Hematopoietic multipotent progenitor cell treated with erythropoietin and hydrocortisone succinate and interleukin-3 and kit ligand, for 6 days (in vitro differentiated cells): ENCODE results near the gene TCN2.
"Not testable (repeated sequence)": the region's sequence is repeated elsewhere in the genome, so short reads cannot be mapped to it uniquely, and the experiment has no call there.

ENCODE experiments used
- DNase-seq: peaks from one replicate; pipeline ENCODE4 v3.0.0-alpha.2; 2015

Gene TCN2

DNA sequence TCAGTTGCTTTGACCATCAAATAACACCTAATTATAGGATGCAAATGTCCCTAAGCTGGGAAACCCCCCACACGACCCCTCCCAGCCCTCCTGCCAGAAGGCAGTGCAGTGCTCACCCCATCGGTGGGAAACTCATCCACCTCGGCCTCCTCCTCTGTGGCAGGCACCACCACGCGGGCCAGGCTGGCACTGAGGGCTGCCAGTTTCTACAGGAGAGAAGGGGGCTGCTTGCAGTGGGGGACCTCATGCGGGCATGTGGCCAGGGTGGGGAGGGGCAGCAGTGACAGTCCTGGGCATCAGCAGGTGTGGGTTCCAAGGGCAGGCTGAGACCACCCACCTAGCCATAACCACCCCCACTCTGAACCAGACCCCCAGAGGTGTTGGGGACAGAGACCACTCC, 26.1 kb upstream of the TCN2 start:
- no peak for DNase-seq

DNA sequence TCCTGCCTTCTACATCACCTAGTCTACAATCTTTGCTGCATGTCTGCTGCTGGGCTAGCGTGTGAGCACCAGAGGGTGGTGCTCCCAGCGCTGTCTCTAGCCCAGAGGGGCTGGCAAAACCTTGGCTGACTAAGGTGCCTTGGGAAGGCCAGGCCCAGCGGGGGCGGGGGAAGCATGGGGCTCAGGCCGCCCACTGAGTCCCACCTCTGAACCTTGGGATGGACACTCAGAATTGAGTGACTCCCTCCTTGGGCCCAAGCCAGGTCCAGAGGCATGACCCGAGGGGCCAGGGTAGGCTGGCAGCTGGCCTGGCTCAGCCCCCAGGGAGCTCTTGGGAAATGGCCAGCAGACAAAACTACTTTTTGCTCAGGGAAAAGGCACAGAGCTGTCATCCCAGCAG, 24.9 kb upstream of the TCN2 start:
- no peak for DNase-seq

DNA sequence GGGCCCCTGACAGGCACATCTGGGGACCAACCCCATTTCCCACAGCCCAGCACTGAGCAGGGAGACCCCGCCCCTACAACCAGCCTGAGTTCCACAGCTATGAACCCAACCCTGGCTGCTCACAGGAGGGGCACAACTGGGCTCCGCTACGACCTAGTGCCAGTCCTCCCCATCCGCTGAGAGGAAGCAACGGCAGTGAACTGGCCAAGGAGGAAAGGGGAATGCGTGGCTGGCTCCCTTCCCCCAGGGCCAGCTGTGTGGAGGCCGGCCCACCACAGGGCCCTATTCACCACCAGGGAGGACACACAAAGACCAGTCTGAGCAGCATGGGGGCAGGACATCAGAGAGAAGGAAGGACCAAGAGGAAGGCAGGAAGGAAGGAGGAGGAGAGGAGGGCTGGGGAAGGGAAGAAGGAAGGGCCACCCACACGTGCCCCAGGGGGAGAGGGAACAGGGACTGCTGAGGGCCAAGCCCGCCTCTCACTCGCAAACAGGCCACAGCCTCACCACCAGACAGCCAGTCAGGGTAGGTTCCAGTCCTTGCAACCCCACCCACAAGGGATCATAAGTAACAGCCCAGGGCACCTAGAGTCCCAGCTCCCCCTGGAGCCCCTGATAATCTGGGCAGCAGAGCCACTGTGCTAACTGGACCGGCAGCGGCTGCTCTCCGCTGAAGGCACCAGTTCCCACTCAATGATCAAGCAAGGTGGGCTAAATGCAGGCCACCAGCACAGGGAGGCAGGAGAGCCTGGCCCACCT, 24.0 kb upstream of the TCN2 start:
- no peak for DNase-seq

DNA sequence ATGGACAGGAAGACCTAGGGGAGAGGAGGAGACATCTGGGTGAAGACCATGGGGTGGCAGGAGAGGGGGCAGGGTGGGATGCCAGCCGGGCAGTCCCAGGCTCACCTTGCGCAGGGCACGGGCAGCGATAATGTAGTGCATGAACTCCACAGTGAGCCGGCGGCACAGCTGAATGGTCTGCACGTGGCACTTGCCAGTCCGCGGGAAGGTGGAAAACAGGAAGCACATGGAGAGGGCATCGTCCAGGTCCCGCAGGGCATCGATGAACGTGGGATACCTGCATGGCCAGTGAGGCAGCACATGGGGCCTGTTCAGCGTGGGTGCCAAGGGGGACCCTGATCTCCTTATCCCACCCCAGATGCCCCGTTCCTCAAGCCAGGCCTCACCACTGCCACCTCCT, 22.5 kb upstream of the TCN2 start:
- no peak for DNase-seq

DNA sequence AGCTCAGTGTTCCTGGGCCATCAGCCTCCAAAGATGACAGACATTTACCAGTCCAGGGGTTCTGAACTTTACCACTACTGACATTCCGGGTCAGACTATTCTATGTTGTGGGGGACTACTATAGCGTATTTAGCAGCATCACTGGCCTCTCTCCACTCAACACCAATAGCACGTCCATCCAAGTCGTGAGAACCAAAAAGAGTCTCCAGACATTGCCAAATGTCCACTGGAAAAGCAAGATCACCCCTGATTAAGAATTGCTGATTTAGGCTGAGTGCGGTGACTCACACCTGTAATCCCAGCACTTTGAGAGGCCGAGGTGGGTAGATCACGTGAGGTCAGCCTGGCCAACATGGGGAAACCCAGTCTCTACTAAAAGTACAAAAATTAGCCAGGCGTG, 20.6 kb upstream of the TCN2 start:
- DNase-seq, result no peak

DNA sequence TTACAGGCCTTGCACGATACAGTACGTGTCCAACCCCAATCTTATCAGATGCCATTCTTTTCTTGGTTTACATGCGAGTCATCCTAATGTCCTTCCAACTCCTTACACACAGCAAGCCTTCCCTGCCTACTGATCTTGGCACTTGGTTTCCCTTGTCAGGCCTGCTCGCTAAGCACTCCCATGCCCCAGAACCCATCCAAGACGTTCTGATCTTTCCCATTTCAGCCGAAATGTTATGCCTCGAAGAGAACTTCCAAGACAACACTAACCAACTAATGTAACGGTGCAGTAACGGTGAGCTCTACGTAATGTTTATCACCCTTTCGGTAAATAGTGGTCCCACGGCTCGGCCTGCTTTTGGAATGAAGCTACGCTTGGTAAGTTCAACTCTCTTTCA, 15.8 kb upstream of the TCN2 start:
- peak; percentile 59 for DNase-seq

DNA sequence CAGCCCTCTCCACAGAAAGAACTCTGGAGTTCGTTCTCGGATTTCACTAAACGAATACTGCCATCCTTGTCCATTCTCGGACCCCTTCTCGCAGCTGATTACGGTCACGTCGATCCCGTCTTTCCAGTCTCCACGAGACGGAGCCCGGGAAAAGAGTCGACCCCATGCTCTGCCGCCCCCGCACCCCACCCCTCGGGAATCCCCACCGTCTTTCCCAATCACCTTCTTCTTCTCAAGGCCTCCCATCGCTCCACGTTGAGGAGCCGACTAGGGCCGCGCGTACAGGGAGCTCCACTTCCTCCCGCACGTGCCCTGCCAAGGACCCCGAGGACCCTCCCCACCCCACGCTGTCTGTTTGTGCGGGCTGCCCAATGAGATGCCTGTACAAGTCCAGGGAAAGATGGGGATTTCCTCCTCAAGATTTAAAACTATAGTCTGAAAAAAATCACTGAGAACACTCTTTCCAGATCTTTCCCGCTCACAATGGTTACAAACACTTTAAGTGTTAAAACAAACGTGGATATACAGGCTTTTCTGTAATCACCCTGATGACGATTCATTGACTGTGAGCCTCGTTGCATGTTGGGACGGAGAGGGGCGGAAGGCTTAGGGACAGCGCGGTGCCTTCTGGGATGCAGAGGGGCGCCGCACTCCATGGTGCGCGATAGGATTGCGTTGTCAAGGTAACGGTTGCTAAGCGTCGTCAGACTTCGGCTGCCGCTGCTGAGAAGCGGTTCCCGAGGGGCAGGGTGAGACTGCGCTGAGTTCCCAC, 15.2 kb upstream of the TCN2 start, which contains the start of gene PES1:
TSS of gene PES1 (minus strand) at position 323 of the 772 bp plus-strand sequence. CDS start at position 246, 77 bp downstream.
- peak; percentile 100 for DNase-seq

DNA sequence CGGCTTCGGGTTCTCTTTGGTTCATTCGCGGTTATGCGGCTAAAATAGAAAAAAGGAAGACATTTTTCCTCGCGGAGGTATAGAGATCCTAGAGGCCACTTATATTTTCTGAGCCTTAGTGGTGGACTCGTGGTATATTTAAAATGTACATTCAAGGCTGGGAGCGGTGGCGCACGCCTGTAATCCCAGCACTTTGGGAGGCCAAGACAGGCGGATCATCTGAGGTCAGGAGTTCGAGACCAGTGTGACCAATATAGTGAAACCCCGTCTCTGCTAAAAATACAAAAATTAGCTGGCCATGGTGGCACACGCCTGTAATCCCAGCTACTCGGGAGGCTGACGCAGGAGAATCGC, 14.6 kb upstream of the TCN2 start:
- not testable (repeated sequence) for DNase-seq

DNA sequence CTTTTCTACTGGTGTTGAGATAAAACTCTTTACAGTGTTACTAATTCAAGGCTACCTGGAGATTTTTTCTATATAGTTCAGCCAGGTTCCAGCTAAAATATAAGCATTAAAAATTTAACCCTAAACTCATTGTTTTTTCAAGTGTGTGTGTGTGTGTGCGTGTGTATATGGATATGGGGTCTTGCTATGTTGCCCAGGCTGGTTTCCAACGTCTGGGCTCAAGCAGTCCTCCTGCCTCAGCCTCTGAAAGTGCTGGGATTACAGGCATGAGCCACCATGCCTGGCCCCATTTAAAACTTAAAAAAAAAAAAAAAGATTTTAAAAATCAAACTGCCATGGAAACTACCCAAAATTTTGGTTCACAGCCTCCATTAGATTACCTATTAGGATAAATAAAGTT, 10.8 kb upstream of the TCN2 start:
- DNase-seq, result no peak

DNA sequence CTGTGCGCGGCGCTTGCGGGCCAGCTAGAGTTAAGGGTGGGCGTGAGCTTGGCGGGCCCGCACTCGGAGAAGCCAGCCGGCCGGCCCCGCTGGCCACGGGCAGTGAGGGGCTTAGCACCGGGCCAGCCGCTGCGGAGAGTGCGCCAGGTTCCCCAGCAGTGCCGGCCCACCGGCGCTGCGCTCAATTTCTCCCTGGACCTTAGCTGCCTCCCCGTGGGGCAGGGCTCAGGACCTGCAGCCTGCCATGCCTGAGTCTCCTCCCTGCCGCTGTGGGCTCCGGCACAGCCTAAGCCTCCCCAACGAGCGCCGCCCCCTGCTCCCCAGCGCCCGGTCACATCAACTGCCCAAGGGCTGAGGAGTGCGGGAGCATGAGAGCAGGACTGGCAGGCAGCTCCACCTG, 10.1 kb upstream of the TCN2 start:
- no peak for DNase-seq

DNA sequence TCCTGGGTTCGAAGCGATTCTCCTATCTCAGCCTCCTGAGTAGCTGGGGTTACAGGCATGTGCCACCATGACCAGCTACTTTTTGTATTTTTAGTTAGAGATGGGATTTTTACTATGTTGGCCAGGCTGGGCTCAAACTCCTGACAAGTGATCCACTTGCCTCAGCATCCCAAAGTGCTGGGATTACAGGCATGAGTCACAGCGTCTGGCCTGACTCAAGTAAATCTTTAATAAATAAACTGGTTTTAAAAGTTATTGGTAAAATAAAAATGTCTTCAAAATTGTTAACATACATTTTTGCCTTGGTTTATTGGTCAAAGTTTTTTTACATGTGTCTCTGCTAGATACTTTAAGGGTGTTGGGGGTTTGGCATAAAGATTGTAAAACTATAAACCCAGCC, 8.0 kb upstream of the TCN2 start:
- DNase-seq, result no peak

DNA sequence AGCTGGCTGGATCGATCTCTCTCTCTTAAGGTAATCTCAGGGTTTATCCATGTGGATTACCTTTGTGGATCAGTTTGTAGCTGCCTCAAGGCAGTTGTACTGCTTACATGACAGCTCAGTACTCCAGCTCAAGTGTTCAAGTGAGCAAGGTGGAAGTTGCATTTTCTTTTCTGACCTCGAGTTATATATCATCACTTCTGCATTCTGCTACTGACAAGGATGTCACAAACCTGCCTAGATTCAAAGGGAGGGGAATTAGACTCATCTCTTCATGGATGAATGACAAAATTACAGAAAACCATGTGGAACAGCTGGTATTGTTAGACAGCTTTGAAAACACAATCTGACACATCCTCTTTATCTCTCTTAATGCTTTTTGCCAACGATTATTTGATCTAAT, 6.1 kb upstream of the TCN2 start:
- DNase-seq, result no peak

DNA sequence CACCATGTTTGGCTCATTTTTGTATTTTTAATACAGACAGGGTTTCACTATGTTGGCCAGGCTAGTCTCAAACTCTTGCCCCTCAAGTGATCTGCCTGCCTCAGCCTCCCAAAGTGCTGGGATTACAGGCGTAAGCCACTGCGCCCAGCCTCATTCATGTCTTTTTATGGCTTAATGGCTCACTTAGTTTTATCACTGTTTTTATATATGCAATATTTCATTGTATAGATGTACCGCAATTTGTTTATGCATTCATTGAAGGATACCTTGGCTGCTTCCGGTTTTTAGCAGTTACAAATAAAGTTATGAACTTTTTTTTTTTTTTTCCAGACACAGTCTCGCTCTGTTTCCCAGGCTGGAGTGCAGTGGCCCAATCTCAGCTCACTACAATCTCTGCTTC, 5.5 kb upstream of the TCN2 start:
- no peak for DNase-seq

DNA sequence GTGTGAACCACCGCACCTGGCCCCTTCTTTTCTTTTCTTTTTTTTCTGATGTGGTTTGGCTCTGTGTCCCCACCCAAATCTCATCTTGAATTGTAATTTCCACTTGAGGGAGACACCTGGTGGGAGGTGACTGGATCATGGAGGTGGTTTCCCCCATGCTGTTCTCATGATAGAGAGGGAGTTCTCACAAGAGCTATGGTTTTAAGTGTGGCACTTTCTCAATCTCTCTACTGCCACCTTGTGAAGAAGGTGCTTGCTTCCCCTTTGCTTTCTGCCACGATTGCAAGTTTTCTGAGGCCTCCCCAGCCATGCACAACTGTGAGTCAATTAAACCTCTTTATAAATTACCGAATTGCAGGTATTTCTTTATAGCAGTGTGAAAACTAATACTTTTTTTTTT, 4.9 kb upstream of the TCN2 start:
- peak; percentile 79 for DNase-seq

DNA sequence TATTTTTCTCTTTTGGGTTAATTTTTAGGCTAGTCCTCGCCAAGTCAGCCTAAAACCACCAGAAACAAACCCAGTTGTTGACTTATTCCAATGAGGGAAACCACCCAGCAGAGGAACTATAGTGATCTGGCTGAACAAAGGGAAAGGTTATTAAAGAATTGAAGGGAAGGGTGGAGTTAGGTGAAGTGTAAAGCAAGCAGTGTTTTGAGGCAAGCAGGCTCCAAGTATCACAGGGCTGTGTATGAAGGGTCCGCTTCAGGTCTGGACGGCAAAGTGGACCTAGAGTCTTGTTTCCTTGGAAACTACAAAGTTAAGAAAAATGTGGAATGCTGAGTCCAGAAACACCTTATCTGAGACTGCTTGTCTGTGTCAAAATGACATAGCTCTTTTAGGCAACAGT, 3.2 kb upstream of the TCN2 start:
- DNase-seq, result no peak

DNA sequence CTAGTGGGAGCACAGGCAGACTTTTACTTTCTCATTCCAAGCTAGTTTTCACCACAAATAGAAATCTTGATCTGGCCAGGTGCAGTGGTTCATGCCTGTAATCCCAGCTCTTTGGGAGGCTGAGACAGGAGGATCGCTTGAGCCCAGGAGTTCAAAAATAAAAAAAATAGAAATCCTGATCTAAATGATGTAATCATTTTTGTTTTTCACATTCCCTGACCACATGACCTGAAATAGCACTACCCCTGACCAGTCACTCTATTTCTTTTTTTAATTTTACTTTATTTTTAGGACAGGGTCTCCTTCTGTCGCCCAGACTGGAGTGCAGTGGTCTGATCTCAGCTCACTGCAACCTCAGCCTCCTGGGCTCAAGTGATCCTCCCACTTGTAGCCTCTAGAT, 2.3 kb upstream of the TCN2 start:
- no peak for DNase-seq

DNA sequence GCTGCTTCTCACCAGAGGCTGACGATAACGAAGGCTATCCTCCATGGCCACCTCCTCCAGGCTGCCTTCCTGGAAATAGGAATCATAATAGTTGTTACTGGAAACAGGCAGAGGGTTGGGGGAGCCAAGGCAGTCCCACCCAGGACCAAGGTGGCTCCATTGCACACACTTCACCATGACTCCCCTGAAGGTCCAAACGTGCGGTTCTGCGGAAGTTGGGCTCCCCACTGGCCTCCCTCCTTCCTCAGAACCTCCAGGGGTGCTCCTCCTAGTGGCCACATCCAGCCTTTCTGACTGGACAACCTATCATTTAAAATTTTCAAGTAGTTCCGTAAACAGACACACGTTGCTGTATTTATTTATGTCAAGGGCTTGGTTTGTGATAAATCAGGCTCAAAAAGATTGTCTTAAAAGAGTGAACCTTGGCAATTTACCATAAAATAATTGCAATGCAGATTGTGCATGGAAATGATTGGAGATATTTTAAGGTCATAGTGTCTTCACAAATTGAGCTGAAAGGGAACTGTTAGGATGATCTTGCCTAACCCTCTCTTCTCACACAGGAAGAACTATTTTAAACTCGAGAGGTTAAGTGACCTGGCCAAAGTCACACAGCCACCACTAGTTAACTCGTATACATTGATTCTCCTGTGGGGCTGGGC, 1.4 kb upstream of the TCN2 start:
- DNase-seq, result peak; percentile 84

DNA sequence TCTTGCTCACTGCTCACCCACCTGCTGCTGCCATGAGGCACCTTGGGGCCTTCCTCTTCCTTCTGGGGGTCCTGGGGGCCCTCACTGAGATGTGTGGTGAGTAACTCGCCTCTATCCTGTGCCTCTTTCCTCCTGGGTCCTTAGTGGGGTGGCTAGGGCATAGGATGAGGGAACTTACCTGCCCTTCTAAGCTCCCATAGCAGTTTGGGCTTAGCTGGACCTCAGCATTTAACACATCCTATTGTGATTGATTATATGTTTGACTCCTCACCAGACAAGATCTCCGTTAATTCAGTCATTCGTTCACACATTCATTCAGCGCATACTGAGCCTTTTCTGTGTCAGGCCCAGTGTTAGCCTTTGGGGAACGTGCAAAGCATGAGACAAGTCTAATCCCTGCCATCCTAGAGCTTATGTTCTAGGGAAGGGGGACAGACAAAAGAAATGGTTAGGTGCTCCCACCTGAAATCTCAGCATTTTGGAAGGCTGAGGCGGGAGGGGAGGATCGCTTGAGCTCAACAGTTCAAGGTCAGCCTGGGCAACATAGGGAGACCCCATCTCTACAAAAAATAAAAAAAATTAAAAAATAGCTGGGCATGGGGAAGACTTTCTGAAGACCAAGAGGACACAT, 441 bp downstream of the TCN2 start:
- DNase-seq, result no peak

DNA sequence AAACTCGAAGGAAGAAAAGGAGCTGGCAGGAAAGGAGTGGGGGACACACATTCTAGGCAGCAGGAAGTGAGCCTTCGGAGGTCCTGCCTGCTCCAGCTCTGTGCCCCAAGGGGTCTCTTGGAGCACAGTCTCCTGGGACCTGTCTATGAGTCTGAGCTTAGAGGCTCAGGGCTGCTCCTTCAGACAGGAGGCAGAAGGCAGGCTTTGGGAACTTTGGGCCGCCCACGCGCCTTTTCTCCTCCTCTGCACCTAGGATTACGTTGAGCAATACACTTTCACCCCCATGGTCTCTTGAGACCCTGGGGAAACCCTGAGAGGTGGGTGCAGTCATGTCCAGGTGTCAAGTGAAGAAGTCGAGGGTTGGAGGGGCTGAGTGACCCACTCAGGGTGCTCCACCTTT, 965 bp downstream of the TCN2 start:
- DNase-seq, result no peak

DNA sequence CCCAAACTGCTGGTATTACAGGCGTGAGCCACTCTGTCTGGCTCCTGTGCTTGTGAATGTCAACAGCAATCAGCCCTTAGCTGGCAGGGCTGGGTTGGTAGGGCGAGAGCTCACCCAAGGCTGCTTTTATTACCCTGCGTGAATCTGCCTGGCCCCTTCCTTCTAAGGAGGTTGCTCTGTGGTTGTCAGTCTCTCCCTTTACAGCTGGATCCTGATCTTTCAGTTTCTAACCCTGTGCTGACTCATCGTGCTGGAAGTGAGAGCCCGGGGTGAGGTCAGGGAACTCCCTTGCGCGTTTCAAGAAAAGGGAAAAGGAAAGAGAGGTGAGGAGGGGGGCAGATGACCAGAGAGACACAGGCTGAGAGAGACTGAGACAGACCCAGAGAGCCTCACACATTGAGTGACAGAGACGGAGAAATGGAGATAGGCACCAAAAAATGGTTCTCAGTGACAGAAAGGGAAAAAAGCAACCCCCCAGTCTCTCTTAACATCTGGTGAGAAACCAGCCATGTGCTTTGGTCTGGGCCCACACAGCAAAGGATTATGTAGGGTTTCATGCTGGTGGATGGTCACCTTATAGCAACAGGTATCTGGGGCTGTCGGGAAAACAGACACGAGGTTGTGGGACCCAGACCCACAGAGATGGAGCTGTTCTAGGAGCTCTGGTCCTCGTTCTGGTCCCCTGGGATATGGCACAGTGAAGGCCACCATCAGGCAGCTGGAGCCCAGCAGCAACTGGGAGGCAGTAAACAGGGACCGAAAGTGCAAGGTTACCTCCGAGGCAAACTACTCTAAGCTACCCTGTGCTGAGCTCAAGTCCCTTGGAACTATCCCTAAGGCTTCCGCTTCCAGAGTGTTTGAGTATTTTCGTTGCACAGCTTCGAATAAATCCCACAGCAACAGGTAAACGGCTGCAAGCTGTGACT, 2.5 kb downstream of the TCN2 start:
- DNase-seq, result peak; percentile 84

DNA sequence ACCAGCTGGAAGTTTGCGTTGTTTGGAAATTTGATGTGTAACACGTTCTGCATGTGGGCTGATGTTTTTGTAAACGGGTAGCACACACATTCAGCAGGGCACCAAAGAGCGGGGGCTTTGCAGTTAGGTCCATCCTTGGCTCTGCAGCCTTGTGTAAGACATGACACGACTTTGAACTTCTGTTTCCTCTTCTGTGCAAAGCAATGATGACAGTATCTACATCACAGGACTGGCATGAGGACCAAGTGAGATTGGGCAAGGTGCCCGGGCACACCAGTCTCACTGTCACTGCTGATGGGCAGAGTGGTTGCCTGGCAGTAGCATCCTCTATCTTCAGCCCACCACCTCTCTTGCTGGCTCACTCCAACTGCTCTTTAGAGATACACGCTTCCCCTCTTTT, 3.3 kb downstream of the TCN2 start:
- DNase-seq, result peak; percentile 33

DNA sequence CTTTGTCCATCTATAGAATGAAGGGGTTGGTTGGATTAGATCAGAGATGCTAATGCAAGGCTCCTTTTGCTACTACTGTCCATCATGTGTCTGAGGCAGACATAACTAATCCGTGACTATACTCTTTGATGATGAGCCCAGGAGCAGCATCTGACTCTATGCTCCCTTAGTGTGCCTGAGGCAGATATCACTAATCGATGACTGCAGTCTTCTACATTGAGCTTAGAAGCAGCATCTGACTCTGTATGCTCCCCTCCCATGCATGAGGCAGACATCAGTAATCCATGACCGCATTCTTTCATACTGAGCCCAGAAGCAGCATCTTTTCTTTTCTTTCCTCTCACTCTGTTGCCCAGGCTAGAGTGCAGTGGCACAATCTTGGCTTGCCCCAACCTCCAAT, 4.2 kb downstream of the TCN2 start:
- no peak for DNase-seq

DNA sequence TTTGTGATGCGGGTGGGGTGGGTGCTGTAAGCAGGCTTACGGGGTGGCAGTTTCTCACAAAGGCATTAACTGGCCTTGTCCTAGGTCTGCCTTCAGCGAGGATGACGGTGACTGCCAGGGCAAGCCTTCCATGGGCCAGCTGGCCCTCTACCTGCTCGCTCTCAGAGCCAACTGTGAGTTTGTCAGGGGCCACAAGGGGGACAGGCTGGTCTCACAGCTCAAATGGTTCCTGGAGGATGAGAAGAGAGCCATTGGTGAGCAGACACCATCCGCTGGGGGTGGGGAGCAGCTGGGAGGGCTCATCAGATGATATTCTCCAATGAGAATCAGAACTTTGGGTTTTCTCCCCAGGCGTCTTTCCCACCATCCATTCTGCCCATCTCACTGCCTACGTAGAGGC, 5.8 kb downstream of the TCN2 start:
- no peak for DNase-seq
